Fibroblast of lung (primary cell): ENCODE measurements around the gene CCDC30.

Experiments used
- CTCF ChIP-seq, 2 donors: IDR thresholded peaks in 1 of 2; conservative IDR thresholded peaks in 1 of 2; 1 replicate in 1 of 2; 2 replicates in 1 of 2; pipeline ENCODE4 v1.5.1; 2011 to 2012; ENCODE audit warnings: low read length in 2 of 2, control low read depth in 1 of 2, inconsistent platforms in 1 of 2, low read depth in 1 of 2, mild to moderate bottlenecking in 1 of 2
- EZH2 ChIP-seq: IDR thresholded peaks from 2 replicates; pipeline ENCODE4 v1.5.1; 2012; ENCODE audit warnings: low read length, control low read depth, mild to moderate bottlenecking; ENCODE audit errors: missing control alignments

DNA sequence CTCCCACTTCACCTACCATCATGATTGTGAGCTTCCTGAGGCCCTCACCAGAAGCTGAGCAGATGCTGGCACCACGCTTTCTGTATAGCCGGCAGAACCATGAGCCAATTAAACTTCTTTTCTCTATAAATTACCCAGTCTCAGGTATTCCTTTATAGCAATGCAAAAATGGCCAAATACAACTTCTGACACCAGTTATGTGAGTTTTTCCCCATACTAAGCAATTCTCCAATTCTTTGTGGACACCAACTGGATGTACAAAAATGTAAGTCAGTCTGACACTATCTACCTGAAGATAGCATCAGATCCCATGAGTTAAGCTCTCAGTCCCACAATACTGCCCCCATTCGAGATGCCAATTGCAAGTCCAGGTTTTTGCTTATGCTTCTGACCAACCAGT lies 129.7 kb downstream of the CCDC30 start:
- no peak for TF ChIP-seq EZH2
- no peak for TF ChIP-seq CTCF (conservative IDR thresholded peaks at IDR 0.05 in 1 of 2, IDR thresholded peaks at IDR 0.05 in 1 of 2; ENCODE audit: low read depth in 1 of 2, low read length in 2 of 2)
